Pancreas (tissue), 10 donors: Measurements from ENCODE around the gene KDM4B. TPM values are rescaled to one million over a fixed set of nuclear protein-coding genes. Genes with fewer than 3 reads are reported as not detected.
A peak's percentile ranks its signal among the peaks of the same experiment; 100 is the strongest.

ENCODE experiments used
- ATAC-seq, 4 donors: fragments of 200-7000 bp; cut with Tn5 transposase; one replicate each; pipeline versions ENCODE4 v1.8.0 to v1.9.1; 2020; ENCODE audit warnings: mild to moderate bottlenecking in 4 of 4, moderate library complexity in 4 of 4
- DNase-seq, 6 donors: peaks; one replicate each; pipeline ENCODE4 v3.0.0-alpha.2; 2020
- FAIRE-seq: peaks from 2 replicates; lab custom pipeline; 2012; peaks lifted over from hg19 to GRCh38; lab: Jason Lieb, UNC
- H3K27ac ChIP-seq, 4 donors: fragments of 200-600 bp; sonication (generic); 1 replicate in 3 of 4; 2 replicates in 1 of 4; pipeline versions ENCODE4 v1.5.0 to v1.8.0; 2020
- H3K27me3 ChIP-seq, 4 donors: fragments of 200-600 bp; one replicate each; pipeline ENCODE4 v1.8.0; 2021
- H3K36me3 ChIP-seq, 3 donors: fragments of 200-600 bp; sonication (generic) in 1 of 3; one replicate each; pipeline versions ENCODE4 v1.5.0 to v1.8.0; 2020 to 2021
- H3K4me1 ChIP-seq, 3 donors: fragments of 200-600 bp; one replicate each; pipeline ENCODE4 v1.8.0; 2021
- H3K4me3 ChIP-seq, 4 donors: fragments of 200-600 bp; sonication (generic) in 2 of 4; one replicate each; pipeline versions ENCODE4 v1.5.0 to v1.8.0; 2020 to 2021
- H3K9me3 ChIP-seq, 4 donors: fragments of 200-600 bp; one replicate each; pipeline ENCODE4 v1.8.0; 2021
- CTCF ChIP-seq, 4 donors: fragments of 200-600 bp; sonication (generic) in 3 of 4; IDR thresholded peaks; one replicate each; pipeline versions ENCODE4 v1.5.0 to v1.8.0; 2021; ENCODE audit warnings: antibody characterized with exemption in 4 of 4
- WGBS, 2 donors: extraction: QIAGEN DNeasy Blood & Tissue Kit; methylation state at CpG; one replicate each; pipeline ENCODE4 v1.1.7; 2013; 5-methylcytosine and 5-hydroxymethylcytosine counted together
- intact Hi-C, 3 donors: fragments of 100-400 bp; cut with DNase I; formaldehyde crosslinking; loops; one replicate each; pipeline versions ENCODE4 v1.11.1 to v1.14.2; 2022
- polyA plus RNA-seq, 2 donors: library from polyadenylated mRNA; stranded (reverse); fragments of 200-250 nt; gene quantifications; one replicate each; pipeline ENCODE4 v1.2.3, GENCODE V29; 2013
- total RNA-seq, 6 donors: library from RNA; stranded (reverse); fragmentation: NEBNext Ultra II Directional in 4 of 6; extraction: Animal tissue kit (Norgen Biotek cat#: 25700) in 4 of 6; gene quantifications; one replicate each; pipeline versions ENCODE4 v1.2.1 to v1.2.4, GENCODE V29; 2021 to 2023
- donor health status: healthy with polysubstance abuse.
- donor health status: DM: no; HTN: no; CAD: no; lungs with moderate emphysema.
- donor health status: DM: no; HTN: no; CAD: no.
- donor health status: control.
- donor health status: control.
- donor health status: Bipolar disorder and iron deficiency.
- donor health status: DM: yes; HTN: yes; CAD: no.
- donor health status: DM: no; HTN: no; CAD: no.
- donor health status: DM: no; HTN: no; CAD: no.
- donor health status: DM: yes; HTN: yes; CAD: no.

Gene KDM4B
- total and polyA plus RNA-seq, 8 donors = 13.8 to 24.0 (median 18.5) TPM

- Histone ChIP-seq H3K36me3 (peaks cover 0 to 9% (median 2%) of the 10 kb centered on the region in 3 donors), H3K4me3 (no peak overlapping the region), H3K27ac (peak overlapping the region; percentile 20 to 73 (median 48)), H3K4me1 (peaks cover 22 to 28% (median 26%) of the 10 kb centered on the region in 3 donors), H3K27me3 (no peaks in the 10 kb centered on the region), H3K9me3 (no peaks in the 10 kb centered on the region)
- peak; percentile 81 to 93 (median 88) for DNase-seq
- ATAC-seq = peak; percentile 67 to 78 (median 71)
- FAIRE-seq = no peak
- intact Hi-C loops = loop anchor here in 1 of 3 donors (5.0 kb wide), 1 partner anchor 91 kb away; no protein-coding TSS in a partner anchor
- no peak for TF ChIP-seq CTCF (IDR thresholded peaks at IDR 0.05)
- WGBS, 2 donors = 16 to 18% methylated on average over 19 of the region's 19 CpGs
Observed at GRCh38 chr19:5046339-5047039, 77.6 kb downstream of the KDM4B start.

- Histone ChIP-seq H3K27ac (peak overlapping the region; percentile 6 to 73 (median 48)), H3K36me3 (peaks cover 0 to 5% (median 2%) of the 10 kb centered on the region in 3 donors), H3K4me1 (peaks cover 22 to 28% (median 26%) of the 10 kb centered on the region in 3 donors), H3K4me3 (no peak overlapping the region), H3K9me3 (no peaks in the 10 kb centered on the region), H3K27me3 (no peaks in the 10 kb centered on the region)
- no peak for FAIRE-seq
- peak in 1 of 6 donors; percentile 74 for DNase-seq
- 91 to 95% methylated on average over 38 to 39 of the region's 39 CpGs for WGBS, 2 donors
- TF ChIP-seq CTCF (IDR thresholded peaks at IDR 0.05) = no peak
- no peak for ATAC-seq
- intact Hi-C loops = loop anchor here in 1 of 3 donors (5.0 kb wide), 1 partner anchor 90 kb away; no protein-coding TSS in a partner anchor
Observed at GRCh38 chr19:5047251-5047935, 78.5 kb downstream of the KDM4B start.

- Histone ChIP-seq H3K36me3 (peaks cover 0 to 5% (median 2%) of the 10 kb centered on the region in 3 donors), H3K4me3 (no peak overlapping the region), H3K4me1 (peaks cover 22 to 28% (median 26%) of the 10 kb centered on the region in 3 donors), H3K27me3 (no peaks in the 10 kb centered on the region), H3K27ac (no peak overlapping the region), H3K9me3 (no peaks in the 10 kb centered on the region)
- 22 to 23% methylated on average over 35 to 44 of the region's 44 CpGs for WGBS, 2 donors
- FAIRE-seq = no peak
- intact Hi-C loops = loop anchor here in 1 of 3 donors (5.0 kb wide), 1 partner anchor 89 kb away; no protein-coding TSS in a partner anchor
- peak; percentile 98 to 99 (median 98) for TF ChIP-seq CTCF (IDR thresholded peaks at IDR 0.05)
- peak; percentile 65 to 93 (median 86) for DNase-seq
- ATAC-seq = peak; percentile 72 to 88 (median 84)
Observed at GRCh38 chr19:5048091-5048726, 79.3 kb downstream of the KDM4B start.

GRCh38 chr19:5048727-5049553 is 80.0 kb downstream of the KDM4B start:
- no peaks in the 10 kb centered on the region for H3K27me3 ChIP-seq
- intact Hi-C loops = loop anchor here in 1 of 3 donors (5.0 kb wide), 1 partner anchor 88 kb away; no protein-coding TSS in a partner anchor
- 80 to 82% methylated on average over 33 to 36 of the region's 36 CpGs for WGBS, 2 donors
- H3K27ac ChIP-seq = no peak overlapping the region
- peak in 3 of 6 donors; percentile 41 to 85 (median 59) for DNase-seq
- ATAC-seq = peak in 2 of 4 donors; percentile 6 to 11
- FAIRE-seq = no peak
- no peak overlapping the region for H3K4me3 ChIP-seq
- H3K9me3 ChIP-seq = no peaks in the 10 kb centered on the region
- peaks cover 22 to 28% (median 26%) of the 10 kb centered on the region in 3 donors for H3K4me1 ChIP-seq
- H3K36me3 ChIP-seq = peaks cover 0 to 5% (median 2%) of the 10 kb centered on the region in 3 donors
- no peak for TF ChIP-seq CTCF (IDR thresholded peaks at IDR 0.05)
